ENCODE measurements around the gene TLE2.
"Not testable (repeated sequence)": the region's sequence is repeated elsewhere in the genome, so short reads cannot be mapped to it uniquely, and the experiment has no call there.

The TLE2 gene

DNA sequence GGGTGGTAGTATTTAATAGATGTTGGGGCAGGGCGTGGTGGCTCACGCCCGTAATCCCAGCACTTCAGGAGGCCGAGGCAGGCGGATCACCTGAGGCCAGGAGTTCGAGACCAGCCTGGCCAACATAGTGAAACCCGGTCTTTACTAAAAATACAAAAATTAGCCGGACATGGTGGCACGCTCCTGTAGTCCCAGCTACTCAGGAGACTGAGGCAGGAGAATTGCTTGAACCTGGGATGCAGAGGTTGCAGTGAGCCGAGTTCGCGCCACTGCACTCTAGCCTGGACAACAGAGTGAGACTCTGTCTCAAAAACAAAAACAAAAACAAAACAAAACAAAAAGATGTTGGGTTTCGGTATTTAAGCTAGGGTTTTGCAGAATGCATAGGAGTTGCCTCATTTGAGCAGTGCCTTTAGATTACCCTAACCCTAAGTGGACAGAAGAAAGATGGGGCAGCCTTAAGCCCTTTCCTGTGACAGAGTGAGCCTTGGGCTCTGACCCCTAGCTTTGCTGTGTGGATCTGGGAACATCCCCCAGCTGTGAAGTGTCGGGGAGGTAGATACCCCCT, 8.0 kb upstream of the TLE2 start:
- H3K4me1 Mint-ChIP-seq, result peaks cover 20% of the 10 kb centered on the region
- peak overlapping the region; percentile 87 for H3K4me3 Mint-ChIP-seq
- not testable (repeated sequence) for ATAC-seq (ENCODE audit: low read depth); DNase-seq (ENCODE audit: low spot score in 2 of 2); H3K9me3 Mint-ChIP-seq; H3K27ac Mint-ChIP-seq; H3K36me3 Mint-ChIP-seq; H3K27me3 Mint-ChIP-seq

DNA sequence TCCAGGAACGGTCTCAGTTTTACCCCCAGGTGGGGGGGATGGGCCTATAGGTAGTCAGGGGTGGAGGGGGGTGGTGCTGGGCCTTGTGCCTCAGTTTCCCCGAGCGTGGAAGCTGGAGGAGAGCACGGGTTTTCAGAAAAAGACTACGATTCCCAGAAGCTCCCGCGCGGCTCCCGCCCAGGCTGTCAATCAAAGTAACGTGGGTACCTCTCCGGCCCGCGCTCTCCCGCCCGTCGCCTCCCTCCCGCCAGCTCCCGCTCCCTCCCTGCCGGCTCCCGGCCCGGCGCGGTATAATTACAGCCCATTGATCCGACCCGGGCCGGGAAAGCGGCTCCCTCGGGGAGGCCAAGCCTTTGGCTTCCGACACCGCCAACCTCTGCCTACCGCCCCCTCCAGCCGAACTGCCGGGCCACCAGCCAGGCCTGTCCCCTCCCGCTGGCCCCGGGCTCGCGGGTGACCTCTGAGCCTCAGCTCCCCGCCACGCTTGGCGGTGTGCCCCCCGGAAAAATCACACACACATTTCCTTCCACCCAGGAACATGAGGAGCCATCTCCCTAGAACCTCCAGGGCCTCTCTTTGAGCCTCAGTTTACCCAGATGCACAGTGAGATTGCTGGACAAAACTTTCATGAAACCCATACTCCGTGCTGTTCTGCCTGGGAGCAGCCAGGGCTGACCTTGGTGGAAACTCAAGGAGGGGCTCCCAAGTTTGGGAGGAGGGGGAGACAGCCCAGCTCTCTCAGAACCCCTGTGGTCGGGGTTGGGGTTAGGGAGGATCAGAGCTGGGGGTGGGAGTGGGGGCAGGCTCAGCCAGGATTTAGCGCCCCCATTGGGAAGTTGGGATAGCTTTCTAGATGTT, 7.3 kb upstream of the TLE2 start:
- Mint-ChIP-seq H3K9me3 (no peaks in the 10 kb centered on the region), H3K4me1 (peaks cover 19% of the 10 kb centered on the region), H3K4me3 (peak overlapping the region; percentile 87), H3K36me3 (no peaks in the 10 kb centered on the region), H3K27ac (peak overlapping the region; percentile 85), H3K27me3 (peaks cover 10% of the 10 kb centered on the region)
- ATAC-seq (ENCODE audit: low read depth), result peak; percentile 61
- peak; percentile 76 to 81 for DNase-seq (ENCODE audit: low spot score in 2 of 2)

DNA sequence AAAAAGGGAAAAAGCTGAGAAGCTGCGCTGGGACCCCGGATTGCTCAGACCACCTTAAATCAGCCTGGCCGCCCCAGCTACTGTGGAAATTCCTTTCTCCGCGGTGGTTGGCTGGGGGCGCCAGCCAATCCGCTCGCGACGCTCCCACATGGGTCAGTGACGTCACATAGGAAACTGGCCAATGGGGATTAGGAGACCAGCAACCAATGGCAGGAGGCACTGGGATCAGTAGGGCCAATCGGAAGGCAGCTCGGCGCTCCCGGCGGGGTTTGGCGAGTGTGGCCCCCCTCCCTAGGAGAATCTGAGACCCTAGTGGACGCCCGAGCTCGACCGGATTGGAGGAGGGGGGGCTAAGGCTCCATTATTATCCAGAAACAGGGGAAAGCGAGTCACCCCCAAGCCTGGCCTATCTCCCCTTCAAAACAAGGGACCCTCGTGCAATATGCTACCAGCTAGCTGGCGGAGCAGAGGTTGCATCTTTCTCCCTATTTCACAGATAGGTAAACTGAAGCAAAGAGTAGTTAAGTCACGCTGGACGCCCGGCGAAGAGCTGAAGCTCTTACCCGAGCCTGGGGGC, 6.5 kb upstream of the TLE2 start:
- H3K27ac Mint-ChIP-seq, result peak overlapping the region; percentile 85
- ATAC-seq (ENCODE audit: low read depth) (peak; percentile 90), DNase-seq (ENCODE audit: low spot score in 2 of 2) (peak; percentile 83 to 88)
- peak overlapping the region; percentile 87 for H3K4me3 Mint-ChIP-seq
- peaks cover 17% of the 10 kb centered on the region for H3K4me1 Mint-ChIP-seq
- H3K36me3 Mint-ChIP-seq, result no peaks in the 10 kb centered on the region
- H3K27me3 Mint-ChIP-seq, result peaks cover 10% of the 10 kb centered on the region
- H3K9me3 Mint-ChIP-seq, result no peaks in the 10 kb centered on the region

DNA sequence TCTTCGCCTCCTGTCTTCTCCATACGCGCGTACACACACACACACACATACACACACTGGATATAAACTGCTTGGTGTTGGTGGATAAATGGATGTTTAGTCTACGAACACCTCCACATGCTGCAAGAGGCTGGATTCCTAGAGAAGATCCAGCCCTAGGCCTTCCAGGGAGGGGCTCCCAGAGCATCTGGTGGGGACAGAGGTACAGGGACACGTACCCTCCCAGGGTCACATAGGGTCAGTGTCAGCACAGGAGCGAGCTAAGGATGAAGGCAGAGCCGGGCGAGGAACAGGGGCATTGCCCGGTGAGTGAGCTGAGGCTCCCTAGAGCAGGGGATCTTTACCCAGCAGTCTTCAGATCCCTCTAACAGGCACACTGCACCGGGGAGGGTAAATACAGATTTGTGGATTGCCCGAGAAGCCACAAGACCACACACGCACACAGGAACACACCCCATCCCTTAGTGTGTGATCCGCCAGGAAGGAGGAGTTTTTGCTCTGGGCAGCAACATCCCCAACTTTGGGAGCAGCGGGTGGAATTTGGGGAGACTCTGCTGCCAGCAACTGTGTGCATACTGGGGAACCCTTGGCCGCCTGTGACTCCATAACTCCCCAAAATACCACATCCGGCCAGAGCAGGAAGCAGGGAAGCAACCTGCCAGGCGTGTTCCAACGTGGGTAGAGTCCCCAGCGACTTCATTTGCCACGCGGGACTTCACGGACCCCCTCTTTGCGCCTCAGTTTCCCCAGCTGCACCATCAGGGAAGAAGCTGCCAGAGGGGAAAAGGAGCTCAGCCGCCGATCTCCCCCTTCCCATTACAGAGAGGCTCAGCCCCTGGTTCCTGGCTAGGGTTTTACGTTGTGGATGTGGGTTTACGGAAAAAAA, 5.8 kb upstream of the TLE2 start:
- Mint-ChIP-seq H3K36me3 (no peaks in the 10 kb centered on the region), H3K9me3 (no peaks in the 10 kb centered on the region), H3K27me3 (peaks cover 16% of the 10 kb centered on the region), H3K4me3 (peak overlapping the region; percentile 87), H3K4me1 (peaks cover 20% of the 10 kb centered on the region), H3K27ac (peak overlapping the region; percentile 85)
- ATAC-seq (ENCODE audit: low read depth) (no peak), DNase-seq (ENCODE audit: low spot score in 2 of 2) (no peak)

DNA sequence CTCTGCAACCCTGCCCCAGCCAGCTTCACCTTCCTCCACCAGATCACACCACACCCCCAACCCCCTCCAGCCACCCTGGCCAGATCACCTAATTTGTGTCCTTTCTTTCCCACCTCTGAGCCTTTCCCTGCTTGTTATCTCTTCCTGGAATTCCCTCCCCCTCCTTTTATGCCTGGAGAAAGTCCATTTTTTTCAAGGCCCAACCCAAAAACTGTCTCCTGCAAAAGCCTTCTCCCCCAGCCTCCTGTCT, 5.3 kb upstream of the TLE2 start:
- DNase-seq (ENCODE audit: low spot score in 2 of 2) (no peak), ATAC-seq (ENCODE audit: low read depth) (no peak)
- H3K36me3 Mint-ChIP-seq, result no peaks in the 10 kb centered on the region
- peaks cover 17% of the 10 kb centered on the region for H3K27me3 Mint-ChIP-seq
- H3K9me3 Mint-ChIP-seq, result no peaks in the 10 kb centered on the region
- H3K4me1 Mint-ChIP-seq, result peaks cover 21% of the 10 kb centered on the region
- H3K27ac Mint-ChIP-seq, result no peak overlapping the region
- H3K4me3 Mint-ChIP-seq, result no peak overlapping the region

DNA sequence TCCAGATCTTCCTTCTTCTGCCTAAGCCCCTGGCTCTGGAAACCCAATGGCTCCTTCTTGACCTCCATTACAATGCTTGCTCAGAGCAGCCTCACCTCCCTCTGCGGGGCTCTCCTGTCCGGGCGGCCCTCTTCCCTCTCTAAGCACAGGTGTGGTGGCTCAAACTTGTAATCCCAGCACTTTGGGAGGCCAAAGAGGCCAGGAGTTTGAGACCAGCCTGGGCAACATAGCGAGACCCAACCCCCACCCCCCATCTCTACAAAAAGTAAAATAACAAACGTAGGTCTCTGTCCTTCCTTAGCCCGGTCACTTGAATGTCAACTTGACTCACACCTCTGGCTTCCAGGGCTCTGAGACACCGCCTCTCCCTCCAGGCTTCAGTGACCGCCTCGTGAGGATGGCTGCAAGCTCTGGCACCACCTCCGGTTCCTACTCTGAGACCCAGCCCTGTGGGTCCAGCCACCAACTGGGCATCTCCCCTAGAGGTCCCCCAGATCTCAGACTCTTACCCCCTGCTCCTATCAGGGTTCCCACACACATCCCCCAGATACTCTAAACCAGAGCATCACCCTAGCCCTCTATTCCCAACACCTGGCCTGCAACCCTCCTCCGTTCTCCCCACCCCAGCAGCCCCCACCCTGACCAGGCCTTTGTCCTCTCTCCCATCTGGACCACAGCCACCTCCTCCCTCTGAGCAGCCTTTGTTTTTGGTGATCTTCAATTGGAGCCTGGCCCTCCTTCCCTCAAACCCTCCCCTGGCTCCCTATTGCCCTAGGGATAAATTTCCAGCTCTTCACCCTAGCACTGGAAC, 4.7 kb upstream of the TLE2 start:
- no peaks in the 10 kb centered on the region for H3K9me3 Mint-ChIP-seq
- no peak overlapping the region for H3K4me3 Mint-ChIP-seq
- H3K27me3 Mint-ChIP-seq, result peaks cover 17% of the 10 kb centered on the region
- no peaks in the 10 kb centered on the region for H3K36me3 Mint-ChIP-seq
- ATAC-seq (ENCODE audit: low read depth) (no peak), DNase-seq (ENCODE audit: low spot score in 2 of 2) (no peak)
- no peak overlapping the region for H3K27ac Mint-ChIP-seq
- H3K4me1 Mint-ChIP-seq, result peaks cover 21% of the 10 kb centered on the region

DNA sequence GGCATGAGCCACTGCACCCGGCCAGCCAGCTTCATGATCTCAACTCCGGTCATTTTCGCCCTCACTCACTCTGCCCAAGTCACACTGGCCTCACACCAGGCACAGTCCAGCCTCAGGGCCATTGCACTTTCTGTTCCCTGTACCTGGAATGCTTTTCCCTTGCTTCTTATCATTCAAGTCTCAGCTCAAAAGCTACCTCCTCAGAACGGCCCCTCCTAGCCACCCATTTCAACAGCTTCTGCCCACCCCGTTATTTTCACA, 2.5 kb upstream of the TLE2 start:
- peak overlapping the region; percentile 0 for H3K4me3 Mint-ChIP-seq

DNA sequence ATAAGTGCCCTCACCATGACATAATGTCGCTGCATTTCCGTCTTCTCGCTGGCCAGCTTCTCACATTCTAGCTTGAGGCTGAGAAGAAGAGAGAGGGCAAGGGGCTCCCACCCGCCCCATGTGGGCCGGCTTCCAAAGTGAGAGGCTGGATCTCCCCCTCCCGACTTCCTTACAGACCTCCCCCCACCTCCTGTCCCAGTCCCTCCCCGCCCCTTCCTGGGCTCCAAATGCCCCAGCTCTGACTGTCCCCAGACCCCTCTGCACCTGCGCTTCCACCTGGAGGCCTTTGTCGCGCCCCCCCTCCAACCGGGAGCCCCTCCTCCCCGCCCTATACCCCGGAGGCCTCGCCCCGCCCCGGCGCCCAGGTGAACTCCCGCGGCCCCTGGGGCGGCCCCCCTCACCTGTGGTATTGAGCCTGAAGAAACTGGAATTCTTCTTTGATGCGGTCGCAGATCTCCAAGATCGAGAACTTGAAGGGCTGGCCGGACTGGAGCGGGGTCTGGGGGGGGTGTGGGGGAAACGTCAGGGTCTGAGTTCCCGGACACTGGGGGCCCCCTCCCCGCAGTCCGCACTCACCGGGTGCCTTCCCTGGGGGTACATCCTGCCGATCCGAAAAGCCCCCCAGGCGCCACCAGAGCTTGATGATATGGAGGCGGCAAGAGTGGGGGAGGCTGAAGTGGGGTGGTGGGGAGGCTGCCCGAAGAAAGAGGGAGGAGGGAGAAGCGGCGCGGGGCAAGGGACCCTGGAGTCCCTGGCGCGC, 595 bp downstream of the TLE2 start:
- H3K4me1 Mint-ChIP-seq, result peaks cover 19% of the 10 kb centered on the region
- DNase-seq (ENCODE audit: low spot score in 2 of 2) (no peak), ATAC-seq (ENCODE audit: low read depth) (no peak)
- no peaks in the 10 kb centered on the region for H3K9me3 Mint-ChIP-seq
- H3K27ac Mint-ChIP-seq, result no peak overlapping the region
- H3K36me3 Mint-ChIP-seq, result no peaks in the 10 kb centered on the region
- peak overlapping the region; percentile 68 for H3K4me3 Mint-ChIP-seq
- peaks cover 28% of the 10 kb centered on the region for H3K27me3 Mint-ChIP-seq

More for the DNA sequence above, 2.5 kb upstream of the TLE2 start:
- peaks cover 21% of the 10 kb centered on the region for H3K27me3 Mint-ChIP-seq
- no peak for ATAC-seq (ENCODE audit: low read depth)
- H3K36me3 Mint-ChIP-seq, result no peaks in the 10 kb centered on the region
- no peaks in the 10 kb centered on the region for H3K9me3 Mint-ChIP-seq
- H3K27ac Mint-ChIP-seq, result no peak overlapping the region
- H3K4me1 Mint-ChIP-seq, result peaks cover 24% of the 10 kb centered on the region
- DNase-seq (ENCODE audit: low spot score in 2 of 2), result no peak

DNA sequence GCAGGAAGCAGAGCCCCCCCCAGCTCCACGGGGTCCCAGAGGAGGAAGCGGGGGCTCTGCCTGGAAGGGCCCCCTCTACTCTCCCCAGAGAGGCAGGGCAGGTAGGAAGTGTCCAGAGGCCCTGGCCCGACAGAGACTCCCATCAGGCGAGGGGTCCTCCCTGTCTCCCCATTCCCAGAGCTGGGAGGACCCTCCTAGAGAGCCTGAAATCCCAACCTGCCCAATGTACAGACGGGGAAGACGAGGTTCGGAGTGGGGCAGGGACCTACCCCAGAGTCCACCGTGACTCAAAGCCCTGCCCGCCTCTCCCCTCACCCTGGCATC, 1.1 kb downstream of the TLE2 start:
- DNase-seq (ENCODE audit: low spot score in 2 of 2), result no peak
- no peak for ATAC-seq (ENCODE audit: low read depth)
- Mint-ChIP-seq H3K4me1 (peaks cover 19% of the 10 kb centered on the region), H3K27ac (no peak overlapping the region), H3K4me3 (peak overlapping the region; percentile 29), H3K9me3 (no peaks in the 10 kb centered on the region), H3K27me3 (peaks cover 32% of the 10 kb centered on the region), H3K36me3 (no peaks in the 10 kb centered on the region)

DNA sequence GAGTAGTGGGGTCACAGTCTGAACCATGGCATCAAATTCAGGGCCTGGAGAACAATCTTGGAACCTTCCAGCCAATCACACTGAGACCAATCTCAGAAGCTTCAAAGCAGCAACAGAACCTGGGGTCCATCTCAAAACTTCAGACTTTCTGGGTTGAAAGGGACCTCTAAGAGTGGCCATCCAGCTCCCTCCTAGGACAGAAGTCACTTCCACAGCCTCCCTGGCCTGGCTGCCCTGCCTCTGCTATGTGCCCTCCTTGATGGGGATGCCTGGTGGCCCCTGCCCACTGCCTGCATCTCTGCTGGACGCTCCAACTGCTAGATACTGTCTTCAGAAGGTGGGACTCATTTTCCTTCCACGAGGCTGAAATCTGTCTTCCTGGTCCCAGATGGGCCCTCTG, 1.8 kb downstream of the TLE2 start:
- no peaks in the 10 kb centered on the region for H3K9me3 Mint-ChIP-seq
- DNase-seq (ENCODE audit: low spot score in 2 of 2), result no peak
- peaks cover 19% of the 10 kb centered on the region for H3K4me1 Mint-ChIP-seq
- no peaks in the 10 kb centered on the region for H3K36me3 Mint-ChIP-seq
- H3K27me3 Mint-ChIP-seq, result peaks cover 32% of the 10 kb centered on the region
- H3K27ac Mint-ChIP-seq, result no peak overlapping the region
- H3K4me3 Mint-ChIP-seq, result no peak overlapping the region
- ATAC-seq (ENCODE audit: low read depth), result no peak

DNA sequence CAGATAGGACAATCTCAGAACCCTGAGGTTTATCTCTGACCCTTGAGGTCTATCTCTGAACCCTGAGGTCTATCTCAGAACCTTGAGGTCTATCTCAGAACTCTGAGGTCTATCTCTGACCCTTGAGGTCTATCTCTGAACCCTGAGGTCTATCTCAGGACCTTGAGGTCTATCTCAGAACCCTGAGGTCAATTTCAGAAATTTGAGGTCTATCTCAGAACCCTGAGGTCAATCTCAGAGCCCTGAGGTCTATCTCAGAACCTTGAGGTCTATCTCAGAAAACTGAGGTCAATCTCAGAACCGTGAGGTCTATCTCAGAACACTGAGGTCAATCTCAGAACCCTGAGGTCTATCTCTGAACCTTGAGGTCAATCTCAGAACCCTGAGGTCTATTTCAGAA, 2.3 kb downstream of the TLE2 start:
- no peak for DNase-seq (ENCODE audit: low spot score in 2 of 2)
- Mint-ChIP-seq H3K27me3 (peaks cover 32% of the 10 kb centered on the region), H3K36me3 (no peaks in the 10 kb centered on the region), H3K4me3 (no peak overlapping the region), H3K27ac (no peak overlapping the region), H3K9me3 (no peaks in the 10 kb centered on the region), H3K4me1 (peaks cover 18% of the 10 kb centered on the region)
- ATAC-seq (ENCODE audit: low read depth), result no peak

DNA sequence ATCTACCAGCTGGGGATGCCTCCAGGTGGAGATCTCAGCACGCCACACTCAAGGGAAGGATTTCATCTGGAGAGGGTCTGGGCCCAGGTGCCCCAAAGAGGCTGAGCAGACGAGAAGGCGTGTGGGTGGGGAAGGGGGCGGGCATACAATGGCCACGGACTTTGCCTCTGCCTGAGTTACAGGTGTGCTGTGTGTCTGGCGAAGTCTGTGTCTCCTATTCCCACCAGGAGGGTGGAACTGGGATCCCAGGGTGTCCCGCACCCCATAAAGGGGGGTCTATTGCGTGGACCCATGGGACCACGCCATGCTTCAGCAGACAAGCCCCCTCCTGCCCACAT, 3.6 kb downstream of the TLE2 start:
- Mint-ChIP-seq H3K27me3 (peaks cover 28% of the 10 kb centered on the region), H3K27ac (no peak overlapping the region), H3K9me3 (no peaks in the 10 kb centered on the region), H3K4me3 (no peak overlapping the region), H3K36me3 (no peaks in the 10 kb centered on the region), H3K4me1 (peaks cover 17% of the 10 kb centered on the region)
- ATAC-seq (ENCODE audit: low read depth) (no peak), DNase-seq (ENCODE audit: low spot score in 2 of 2) (no peak)

DNA sequence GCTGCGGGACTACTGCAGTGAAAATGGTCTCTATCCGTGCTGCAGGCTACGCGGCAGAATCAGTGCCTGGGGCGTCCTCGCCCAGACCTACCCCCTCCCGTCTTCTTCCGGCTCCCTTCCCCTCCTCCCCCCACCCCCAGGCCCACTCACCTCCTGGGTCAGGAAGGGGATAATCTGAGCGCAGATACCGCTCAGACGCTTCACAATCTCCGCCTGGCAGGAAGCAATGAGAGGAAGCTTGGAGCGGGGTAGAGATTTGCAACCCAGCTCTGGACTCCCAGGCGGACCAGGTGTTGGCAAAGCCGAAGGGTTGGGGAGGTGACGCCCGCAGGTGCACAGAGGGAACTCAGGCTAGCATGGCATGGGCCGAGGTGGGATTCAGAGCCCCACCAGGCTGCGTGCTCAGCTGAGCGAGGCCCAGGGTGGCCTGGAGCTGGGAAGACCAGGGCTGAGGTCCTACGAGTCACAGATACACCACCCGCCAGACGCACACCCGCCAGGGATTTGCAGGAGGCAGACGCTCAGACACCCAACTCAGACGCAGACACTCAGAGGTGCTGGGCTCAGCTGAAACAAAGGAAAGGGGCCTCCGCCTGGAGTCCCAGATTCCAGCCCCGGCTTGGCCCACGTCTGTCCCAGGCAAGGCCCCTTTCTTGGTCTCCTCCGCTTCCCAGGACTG, 4.1 kb downstream of the TLE2 start:
- Mint-ChIP-seq H3K4me1 (peaks cover 12% of the 10 kb centered on the region), H3K4me3 (no peak overlapping the region), H3K36me3 (no peaks in the 10 kb centered on the region), H3K27ac (no peak overlapping the region), H3K9me3 (no peaks in the 10 kb centered on the region), H3K27me3 (peaks cover 24% of the 10 kb centered on the region)
- ATAC-seq (ENCODE audit: low read depth), result peak; percentile 31
- no peak for DNase-seq (ENCODE audit: low spot score in 2 of 2)
